Activated CD8-positive, alpha-beta T cell treated with anti-CD3 and anti-CD28 coated beads, Interleukin-2, amount 10 ng/mL, durations not matched to agents 7 days and 5 days (primary cell): ENCODE measurements around the gene LIMS4. TPM values are rescaled to one million over a fixed set of nuclear protein-coding genes. Genes with fewer than 3 reads are reported as not detected.
"Not testable (repeated sequence)": the region's sequence is repeated elsewhere in the genome, so short reads cannot be mapped to it uniquely, and the experiment has no call there.

Experiments used
- ATAC-seq: fragments of 150-1000 bp; cut with Tn5 transposase; one replicate; pipeline ENCODE4 v1.10.0; 2021; ENCODE audit warnings: moderate library complexity
- CTCF ChIA-PET: fragments of 350-600 bp; sonication (Branson Sonifier 250); formaldehyde crosslinking; loops from one replicate; lab custom pipeline; 2021; ENCODE audit warnings: antibody characterized with exemption; lab: Charles Lee
- POLR2A ChIA-PET: fragments of 350-600 bp; sonication (Branson Sonifier 250); formaldehyde crosslinking; loops from one replicate; lab custom pipeline; 2021; ENCODE audit warnings: antibody characterized with exemption; lab: Charles Lee
- DNase-seq: peaks from one replicate; pipeline ENCODE4 v3.0.0-alpha.2; 2020
- H3K27ac Mint-ChIP-seq: one replicate; pipeline ENCODE4 v1.8.0; 2021; ENCODE audit warnings: mild to moderate bottlenecking, mixed read lengths
- H3K27me3 Mint-ChIP-seq: one replicate; pipeline ENCODE4 v1.8.0; 2021; ENCODE audit warnings: low read depth, mixed read lengths
- H3K36me3 Mint-ChIP-seq: one replicate; pipeline ENCODE4 v1.8.0; 2021; ENCODE audit warnings: low read depth, mixed read lengths
- H3K4me1 Mint-ChIP-seq: one replicate; pipeline ENCODE4 v1.8.0; 2021; ENCODE audit warnings: low read depth, mixed read lengths
- H3K4me3 Mint-ChIP-seq: one replicate; pipeline ENCODE4 v1.8.0; 2021; ENCODE audit warnings: mild to moderate bottlenecking, mixed read lengths
- H3K9me3 Mint-ChIP-seq: one replicate; pipeline ENCODE4 v1.8.0; 2022; ENCODE audit warnings: mixed read lengths; ENCODE audit not compliant: insufficient read depth
- total RNA-seq, 2 experiments: library from RNA; stranded (reverse); gene quantifications; one replicate each; pipeline ENCODE4 v1.2.3, GENCODE V29; 2021

Gene LIMS4
- under 1 TPM; 0.78 to 0.97 TPM for total RNA-seq

- H3K9me3 Mint-ChIP-seq, H3K36me3 Mint-ChIP-seq, CTCF ChIA-PET, DNase-seq, H3K4me3 Mint-ChIP-seq, ATAC-seq, H3K27ac Mint-ChIP-seq, H3K4me1 Mint-ChIP-seq, H3K27me3 Mint-ChIP-seq, POLR2A ChIA-PET: not testable (repeated sequence)
Measured at GRCh38 chr2:110472171-110473058, at the start of gene LIMS4. TSS of gene LIMS4 (minus strand) at chr2:110472816. CDS start at chr2:110472778, 38 bp downstream.

- H3K9me3 Mint-ChIP-seq, H3K36me3 Mint-ChIP-seq, H3K4me1 Mint-ChIP-seq, H3K27me3 Mint-ChIP-seq, POLR2A ChIA-PET, H3K4me3 Mint-ChIP-seq, CTCF ChIA-PET, DNase-seq, H3K27ac Mint-ChIP-seq: not testable (repeated sequence)
- peak; percentile 79 for ATAC-seq
Measured at GRCh38 chr2:110499755-110500377, 27.2 kb upstream of the LIMS4 start.

- H3K4me1 Mint-ChIP-seq, H3K9me3 Mint-ChIP-seq, DNase-seq, ATAC-seq, POLR2A ChIA-PET, CTCF ChIA-PET, H3K4me3 Mint-ChIP-seq, H3K27me3 Mint-ChIP-seq, H3K36me3 Mint-ChIP-seq, H3K27ac Mint-ChIP-seq: not testable (repeated sequence)
Measured at GRCh38 chr2:110496027-110496426, 23.4 kb upstream of the LIMS4 start.

DNA sequence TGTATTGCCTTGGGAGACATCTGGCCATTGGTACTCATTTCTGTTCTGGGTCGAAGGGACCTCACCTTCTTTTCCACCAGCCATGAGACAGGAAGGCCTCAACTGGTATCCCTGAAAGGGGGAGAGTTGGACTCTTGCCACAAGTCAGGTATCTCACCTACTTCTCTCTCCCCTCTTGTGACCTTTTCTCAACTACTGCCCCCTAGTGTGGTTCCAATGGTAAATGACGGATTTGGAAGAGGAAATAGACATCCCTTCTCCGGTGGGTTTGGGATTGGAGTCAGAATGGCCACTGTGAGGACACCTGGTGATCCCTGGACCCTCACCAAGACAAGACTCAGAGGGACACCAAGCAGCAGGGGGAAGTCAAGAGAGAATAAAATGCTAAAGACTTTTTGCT, 21.9 kb upstream of the LIMS4 start:
- H3K27ac Mint-ChIP-seq, H3K4me3 Mint-ChIP-seq, ATAC-seq, DNase-seq, CTCF ChIA-PET, H3K9me3 Mint-ChIP-seq, H3K4me1 Mint-ChIP-seq, POLR2A ChIA-PET, H3K36me3 Mint-ChIP-seq, H3K27me3 Mint-ChIP-seq: not testable (repeated sequence)

DNA sequence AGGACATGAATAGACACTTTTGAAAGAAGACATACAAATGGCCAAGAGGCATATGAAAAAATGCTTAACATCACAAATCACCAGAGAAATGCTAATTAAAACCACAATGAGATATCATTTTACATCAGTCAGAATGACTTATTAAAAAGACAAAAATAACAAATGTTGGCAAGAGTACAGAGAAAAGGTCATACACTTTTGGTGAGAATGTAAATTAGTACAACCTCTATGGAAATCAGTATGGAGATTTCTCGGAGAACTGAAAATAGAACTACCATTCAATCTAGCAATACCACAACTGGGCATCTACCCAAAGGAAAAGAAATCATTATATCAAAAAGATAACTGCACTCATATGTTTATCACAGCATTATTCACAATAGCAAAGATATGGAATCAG, 16.4 kb upstream of the LIMS4 start:
- H3K4me1 Mint-ChIP-seq, H3K27me3 Mint-ChIP-seq, DNase-seq, H3K36me3 Mint-ChIP-seq, H3K4me3 Mint-ChIP-seq, H3K9me3 Mint-ChIP-seq, ATAC-seq, POLR2A ChIA-PET, H3K27ac Mint-ChIP-seq, CTCF ChIA-PET: not testable (repeated sequence)

DNA sequence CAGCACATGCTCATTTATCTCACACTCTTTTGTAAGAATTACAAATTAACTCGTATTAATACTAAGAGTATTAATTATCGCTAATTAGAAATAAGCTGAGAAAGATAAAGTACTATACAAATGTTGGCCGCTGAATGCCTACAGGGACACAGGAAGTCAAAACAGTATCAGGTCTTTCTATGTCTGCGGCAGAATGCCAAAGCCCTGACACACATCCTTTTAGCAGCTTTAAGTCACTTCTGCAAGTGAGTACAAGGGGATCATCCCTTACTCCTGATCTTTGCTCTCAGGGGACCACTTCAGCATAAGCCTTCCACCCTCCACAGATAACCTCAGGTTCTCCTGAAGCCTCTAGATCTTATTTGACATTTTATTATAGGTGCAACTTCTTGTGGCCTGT, 10.1 kb upstream of the LIMS4 start:
- ATAC-seq, POLR2A ChIA-PET, CTCF ChIA-PET, H3K4me3 Mint-ChIP-seq, H3K36me3 Mint-ChIP-seq, H3K27ac Mint-ChIP-seq, H3K27me3 Mint-ChIP-seq, H3K4me1 Mint-ChIP-seq, DNase-seq, H3K9me3 Mint-ChIP-seq: not testable (repeated sequence)

GRCh38 chr2:110481200-110481599, 8.6 kb upstream of the LIMS4 start:
- H3K4me1 Mint-ChIP-seq, H3K27ac Mint-ChIP-seq, DNase-seq, H3K9me3 Mint-ChIP-seq, POLR2A ChIA-PET, H3K27me3 Mint-ChIP-seq, CTCF ChIA-PET, H3K4me3 Mint-ChIP-seq, H3K36me3 Mint-ChIP-seq: not testable (repeated sequence)
- peak; percentile 61 for ATAC-seq

- H3K9me3 Mint-ChIP-seq, H3K27me3 Mint-ChIP-seq, H3K4me1 Mint-ChIP-seq, ATAC-seq, DNase-seq, H3K4me3 Mint-ChIP-seq, H3K27ac Mint-ChIP-seq, CTCF ChIA-PET, H3K36me3 Mint-ChIP-seq, POLR2A ChIA-PET: not testable (repeated sequence)
Measured at GRCh38 chr2:110480084-110480483, 7.5 kb upstream of the LIMS4 start.

DNA sequence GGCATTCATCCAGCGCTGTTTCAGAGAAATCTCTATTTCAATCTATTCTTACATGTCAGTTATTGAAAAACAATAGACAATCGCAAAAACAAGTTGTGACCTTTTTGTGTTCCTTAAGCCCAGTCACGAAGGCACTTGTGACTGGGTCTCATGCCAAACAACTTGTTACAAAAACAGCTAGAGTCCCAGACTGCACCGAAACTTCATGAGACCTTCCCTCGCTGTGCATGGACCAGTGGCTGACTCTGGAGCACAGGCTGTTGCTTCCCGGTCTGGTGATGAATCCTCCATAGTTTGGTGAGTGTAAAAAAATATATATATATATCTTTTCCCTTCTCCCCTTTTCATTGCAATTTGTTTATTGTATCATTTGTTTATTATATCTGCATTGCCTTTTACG, 4.8 kb upstream of the LIMS4 start:
- POLR2A ChIA-PET, H3K36me3 Mint-ChIP-seq, ATAC-seq, H3K9me3 Mint-ChIP-seq, H3K27ac Mint-ChIP-seq, H3K27me3 Mint-ChIP-seq, CTCF ChIA-PET, H3K4me1 Mint-ChIP-seq, H3K4me3 Mint-ChIP-seq, DNase-seq: not testable (repeated sequence)

DNA sequence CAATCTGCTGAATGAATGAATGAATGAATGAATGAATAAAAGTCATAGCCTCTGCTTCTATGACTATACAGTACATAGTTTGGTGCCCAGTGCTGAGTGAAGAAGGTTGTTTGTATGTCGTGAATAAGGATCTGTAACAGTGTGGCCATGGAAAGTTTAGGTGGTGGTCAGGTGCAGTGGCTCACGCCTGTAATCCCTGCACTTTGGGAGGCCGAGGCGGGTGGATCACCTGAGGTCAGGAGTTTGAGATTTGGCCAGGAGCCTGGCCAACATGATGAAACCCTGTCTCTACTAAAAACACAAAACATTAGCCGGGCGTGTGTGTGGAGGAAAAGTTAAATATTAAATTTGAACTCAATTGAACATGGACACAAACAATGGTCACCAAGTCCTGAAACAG, 4.3 kb upstream of the LIMS4 start:
- POLR2A ChIA-PET, H3K9me3 Mint-ChIP-seq, H3K4me1 Mint-ChIP-seq, DNase-seq, H3K36me3 Mint-ChIP-seq, CTCF ChIA-PET, H3K27ac Mint-ChIP-seq, H3K27me3 Mint-ChIP-seq, ATAC-seq, H3K4me3 Mint-ChIP-seq: not testable (repeated sequence)

DNA sequence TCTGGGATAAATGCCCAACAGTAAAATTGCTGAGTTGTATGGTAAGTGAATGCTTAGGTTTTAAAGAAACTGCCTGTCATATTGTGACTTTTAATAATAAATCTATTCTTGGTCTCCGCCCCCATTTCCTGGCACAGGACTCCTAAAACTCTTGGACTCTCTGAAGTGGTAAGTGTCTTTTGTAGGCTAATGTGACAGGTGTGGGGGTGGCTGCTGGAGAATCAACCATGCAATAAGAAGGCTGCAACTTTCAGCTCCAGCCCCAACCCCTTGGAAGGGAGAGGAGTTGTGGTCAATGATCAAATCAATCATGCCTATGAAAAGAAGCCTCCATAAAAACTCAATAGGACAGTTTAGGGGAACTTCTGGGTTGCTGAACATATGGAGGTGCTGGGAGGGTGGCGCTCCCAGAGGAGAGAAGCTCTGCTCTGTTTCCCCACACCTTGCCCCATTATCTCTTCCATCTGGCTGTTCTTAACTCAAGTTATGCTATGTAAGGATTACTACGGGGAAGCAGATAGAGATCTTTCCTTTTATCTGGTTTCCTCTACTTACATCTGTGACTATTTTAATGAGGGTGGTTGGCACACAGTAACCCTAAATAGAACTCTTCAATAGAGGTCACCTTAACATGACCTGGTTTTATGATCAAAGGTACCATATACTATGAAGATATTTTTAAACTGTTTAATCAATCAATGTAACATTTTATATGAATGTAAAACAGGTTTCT, 3.2 kb upstream of the LIMS4 start:
- H3K4me1 Mint-ChIP-seq, POLR2A ChIA-PET, H3K27ac Mint-ChIP-seq, DNase-seq, H3K36me3 Mint-ChIP-seq, H3K4me3 Mint-ChIP-seq, H3K9me3 Mint-ChIP-seq, CTCF ChIA-PET, H3K27me3 Mint-ChIP-seq: not testable (repeated sequence)
- peak; percentile 32 for ATAC-seq

GRCh38 chr2:110474898-110475297, 2.3 kb upstream of the LIMS4 start:
- ATAC-seq, result peak; percentile 97
- H3K36me3 Mint-ChIP-seq, CTCF ChIA-PET, H3K9me3 Mint-ChIP-seq, DNase-seq, H3K27ac Mint-ChIP-seq, POLR2A ChIA-PET, H3K4me3 Mint-ChIP-seq, H3K27me3 Mint-ChIP-seq, H3K4me1 Mint-ChIP-seq: not testable (repeated sequence)
